GM23338 (cell line): ENCODE measurements around the gene DGKD.

Experiments
- CREB1 ChIP-seq: fragments of 250-450 bp; sonication (Bioruptor Pico); IDR thresholded peaks from 2 replicates; pipeline ENCODE4 v1.5.0; 2020; ENCODE audit warnings: low read depth, mild to moderate bottlenecking, moderate library complexity
- CTCF ChIP-seq, 2 experiments: fragments of 200-600 bp in 1 of 2; sonication (generic) in 1 of 2; conservative IDR thresholded peaks; 2 replicates each; pipeline versions ENCODE4 v1.5.1 to v1.6.1; 2016 to 2017; ENCODE audit warnings: antibody characterized with exemption in 2 of 2, low read depth in 2 of 2, mild to moderate bottlenecking in 2 of 2, moderate library complexity in 1 of 2
- EZH2 ChIP-seq: fragments of 200-600 bp; sonication (generic); IDR thresholded peaks from one replicate; pipeline ENCODE4 v1.8.0; 2017; ENCODE audit warnings: antibody characterized with exemption, mild to moderate bottlenecking, low read depth; ENCODE audit not compliant: unreplicated experiment
- ZNF114 ChIP-seq: fragments of 250-450 bp; sonication (Bioruptor Pico); IDR thresholded peaks from 2 replicates; pipeline ENCODE4 v1.5.0; 2020; ENCODE audit warnings: mild to moderate bottlenecking, moderate library complexity

DNA sequence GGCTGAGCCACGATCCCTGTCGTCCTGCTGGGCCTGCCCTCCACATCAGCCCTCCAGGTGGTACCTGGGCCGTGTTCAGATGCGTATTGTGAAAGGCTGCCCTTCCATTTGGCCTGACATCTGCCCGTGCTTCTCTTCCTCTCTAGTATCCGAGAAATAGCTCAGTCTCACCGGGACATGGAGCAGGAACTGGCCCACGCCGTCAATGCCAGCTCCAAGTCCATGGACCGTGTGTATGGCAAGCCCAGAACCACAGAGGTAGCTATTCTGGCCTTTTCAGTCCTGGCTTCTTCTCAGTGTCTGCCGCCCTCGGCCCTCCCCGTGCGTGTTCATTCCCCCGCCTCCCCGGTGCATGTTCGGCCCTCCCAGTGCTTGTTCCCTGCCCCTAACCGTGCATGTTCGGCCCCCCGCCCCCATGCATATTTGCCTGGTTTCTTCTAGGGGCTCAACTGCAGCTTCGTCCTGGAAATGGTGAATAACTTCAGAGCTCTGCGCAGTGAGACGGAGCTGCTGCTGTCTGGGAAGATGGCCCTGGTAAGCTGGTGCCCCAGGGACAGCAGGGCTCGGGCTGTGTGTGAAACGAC is 108.0 kb downstream of the DGKD start:
- TF ChIP-seq CTCF (conservative IDR thresholded peaks at IDR 0.05; ENCODE audit: low read depth in 2 of 2) (no peak), ZNF114 (CRISPR knock-in tag) (no peak), EZH2 (no peak), CREB1 (CRISPR knock-in tag) (no peak)
